Liver (tissue), 3 donors: ENCODE measurements around the gene ULK4.

Source experiments
- ATF3 ChIP-seq: IDR thresholded peaks from 2 replicates; pipeline ENCODE4 v1.6.1; 2016; ENCODE audit warnings: antibody characterized with exemption
- EGR1 ChIP-seq, 2 donors: IDR thresholded peaks; 2 replicates each; pipeline ENCODE4 v1.6.1; 2016 to 2018; ENCODE audit warnings: antibody characterized with exemption in 2 of 2, low read depth in 2 of 2
- FOXA2 ChIP-seq: IDR thresholded peaks from 2 replicates; pipeline ENCODE4 v1.6.1; 2016; ENCODE audit warnings: antibody characterized with exemption
- GABPA ChIP-seq, 2 donors: IDR thresholded peaks in 1 of 2; conservative IDR thresholded peaks in 1 of 2; 2 replicates each; pipeline ENCODE4 v1.6.1; 2016; ENCODE audit warnings: antibody characterized with exemption in 2 of 2, mild to moderate bottlenecking in 1 of 2, moderate library complexity in 1 of 2
- HNF4A ChIP-seq, 2 donors: conservative IDR thresholded peaks; 2 replicates each; pipeline ENCODE4 v1.6.1; 2016; ENCODE audit warnings: antibody characterized with exemption in 2 of 2, mild to moderate bottlenecking in 2 of 2
- HNF4G ChIP-seq: IDR thresholded peaks from 2 replicates; pipeline ENCODE4 v1.6.1; 2016; ENCODE audit warnings: antibody characterized with exemption
- MAX ChIP-seq: IDR thresholded peaks from 2 replicates; pipeline ENCODE4 v1.6.1; 2016; ENCODE audit warnings: antibody characterized with exemption
- RAD21 ChIP-seq, 2 donors: IDR thresholded peaks; 2 replicates each; pipeline ENCODE4 v1.6.1; 2016; ENCODE audit warnings: antibody characterized with exemption in 2 of 2, mild to moderate bottlenecking in 2 of 2
- REST ChIP-seq: IDR thresholded peaks from 2 replicates; pipeline ENCODE4 v1.6.1; 2016; ENCODE audit warnings: antibody characterized with exemption, mild to moderate bottlenecking
- SP1 ChIP-seq: IDR thresholded peaks from 2 replicates; pipeline ENCODE4 v1.6.1; 2018; ENCODE audit warnings: antibody characterized with exemption, mild to moderate bottlenecking
- TAF1 ChIP-seq: conservative IDR thresholded peaks from 2 replicates; pipeline ENCODE4 v1.6.1; 2016; ENCODE audit warnings: antibody characterized with exemption, mild to moderate bottlenecking
- YY1 ChIP-seq: IDR thresholded peaks from 2 replicates; pipeline ENCODE4 v1.6.1; 2016; ENCODE audit warnings: antibody characterized with exemption, mild to moderate bottlenecking
- TF ChIP-seq, protein P1 (sequence below): fragments of 150-350 bp; IDR thresholded peaks from 2 replicates; pipeline ENCODE4 v1.5.1; 2017; ENCODE audit warnings: improper control_type of control experiment, low read depth, low read length; ENCODE audit not compliant: missing input control
- donor health status: healthy.
- donor health status: healthy.

DNA sequence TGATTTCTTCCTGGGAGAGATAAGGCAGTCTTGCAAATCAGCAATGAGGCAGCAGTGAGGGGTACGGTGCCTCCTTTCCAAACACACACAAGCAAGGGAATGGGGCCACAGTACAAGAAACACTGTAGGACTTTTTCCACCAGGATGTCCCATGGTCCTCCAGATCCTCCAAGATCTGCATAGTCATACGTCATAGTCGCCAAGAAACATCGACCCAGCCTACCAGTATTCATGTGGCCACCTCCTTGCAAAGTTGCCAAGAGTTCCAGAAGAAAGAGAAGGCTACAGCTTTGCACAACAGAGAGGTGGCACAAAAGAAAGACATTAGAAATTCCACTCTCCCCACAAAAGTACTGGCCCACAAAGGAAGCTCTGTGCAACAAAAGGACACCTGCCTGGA lies 504.7 kb downstream of the ULK4 start:
- no peak for TF ChIP-seq RAD21 (IDR thresholded peaks at IDR 0.05)
- no peak for TF ChIP-seq GABPA (IDR thresholded peaks at IDR 0.05 in 1 of 2, conservative IDR thresholded peaks at IDR 0.05 in 1 of 2)
- TF ChIP-seq, protein P1, sequence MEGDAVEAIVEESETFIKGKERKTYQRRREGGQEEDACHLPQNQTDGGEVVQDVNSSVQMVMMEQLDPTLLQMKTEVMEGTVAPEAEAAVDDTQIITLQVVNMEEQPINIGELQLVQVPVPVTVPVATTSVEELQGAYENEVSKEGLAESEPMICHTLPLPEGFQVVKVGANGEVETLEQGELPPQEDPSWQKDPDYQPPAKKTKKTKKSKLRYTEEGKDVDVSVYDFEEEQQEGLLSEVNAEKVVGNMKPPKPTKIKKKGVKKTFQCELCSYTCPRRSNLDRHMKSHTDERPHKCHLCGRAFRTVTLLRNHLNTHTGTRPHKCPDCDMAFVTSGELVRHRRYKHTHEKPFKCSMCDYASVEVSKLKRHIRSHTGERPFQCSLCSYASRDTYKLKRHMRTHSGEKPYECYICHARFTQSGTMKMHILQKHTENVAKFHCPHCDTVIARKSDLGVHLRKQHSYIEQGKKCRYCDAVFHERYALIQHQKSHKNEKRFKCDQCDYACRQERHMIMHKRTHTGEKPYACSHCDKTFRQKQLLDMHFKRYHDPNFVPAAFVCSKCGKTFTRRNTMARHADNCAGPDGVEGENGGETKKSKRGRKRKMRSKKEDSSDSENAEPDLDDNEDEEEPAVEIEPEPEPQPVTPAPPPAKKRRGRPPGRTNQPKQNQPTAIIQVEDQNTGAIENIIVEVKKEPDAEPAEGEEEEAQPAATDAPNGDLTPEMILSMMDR = no peak
- TF ChIP-seq ATF3 = no peak
- no peak for TF ChIP-seq REST
- TF ChIP-seq YY1 = no peak
- no peak for TF ChIP-seq TAF1
- no peak for TF ChIP-seq HNF4G
- no peak for TF ChIP-seq MAX
- no peak for TF ChIP-seq FOXA2
- TF ChIP-seq SP1 = no peak
- TF ChIP-seq HNF4A (conservative IDR thresholded peaks at IDR 0.05) = no peak
- TF ChIP-seq EGR1 (IDR thresholded peaks at IDR 0.05; ENCODE audit: low read depth in 2 of 2) = no peak
